IPS-NIHi11 (cell line): Measurements from ENCODE around the gene HECTD4.
"Not testable (repeated sequence)": the region's sequence is repeated elsewhere in the genome, so short reads cannot be mapped to it uniquely, and the experiment has no call there.

ENCODE experiments used
- DNase-seq: peaks from one replicate; pipeline ENCODE4 v3.0.0; 2012; ENCODE audit warnings: mixed read lengths, low spot score

HECTD4 gene

DNA sequence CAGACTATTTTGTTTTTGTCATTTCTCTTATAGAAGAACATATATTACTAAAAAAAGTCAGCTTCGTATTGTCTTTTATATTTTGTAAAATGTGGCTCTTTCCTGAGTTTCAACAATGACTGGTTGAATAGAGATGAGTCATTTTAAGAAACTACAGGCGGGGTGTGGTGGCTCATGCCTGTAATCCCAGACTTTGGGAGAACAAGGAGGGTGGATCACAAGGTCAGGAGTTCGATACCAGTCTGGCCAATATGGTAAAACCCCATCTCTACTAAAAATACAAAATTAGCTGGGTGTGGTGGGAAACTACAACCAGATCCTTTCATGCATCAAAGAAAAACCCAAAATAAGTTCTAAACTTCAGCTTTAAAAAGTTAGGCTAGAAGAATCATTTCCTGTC lies 28.8 kb downstream of the HECTD4 start:
- no peak for DNase-seq

DNA sequence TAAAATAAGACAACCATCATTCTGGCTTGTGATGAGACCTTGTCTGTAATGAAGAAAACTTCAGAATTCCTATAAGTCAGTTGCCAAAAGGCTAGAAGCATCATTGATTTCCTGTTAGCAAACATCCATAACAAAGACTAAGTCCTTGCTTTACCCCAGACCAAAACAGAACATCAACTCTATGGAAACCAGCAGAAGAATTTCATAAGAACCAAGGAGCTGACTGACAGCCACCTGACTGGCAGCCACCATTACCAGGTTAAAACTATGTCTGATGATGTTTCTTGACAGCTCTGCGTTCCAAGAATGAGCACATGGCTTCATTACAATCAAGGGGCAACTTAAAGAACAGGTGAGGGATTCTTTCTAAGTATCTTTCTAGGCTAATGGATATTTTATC lies 29.3 kb downstream of the HECTD4 start:
- no peak for DNase-seq

DNA sequence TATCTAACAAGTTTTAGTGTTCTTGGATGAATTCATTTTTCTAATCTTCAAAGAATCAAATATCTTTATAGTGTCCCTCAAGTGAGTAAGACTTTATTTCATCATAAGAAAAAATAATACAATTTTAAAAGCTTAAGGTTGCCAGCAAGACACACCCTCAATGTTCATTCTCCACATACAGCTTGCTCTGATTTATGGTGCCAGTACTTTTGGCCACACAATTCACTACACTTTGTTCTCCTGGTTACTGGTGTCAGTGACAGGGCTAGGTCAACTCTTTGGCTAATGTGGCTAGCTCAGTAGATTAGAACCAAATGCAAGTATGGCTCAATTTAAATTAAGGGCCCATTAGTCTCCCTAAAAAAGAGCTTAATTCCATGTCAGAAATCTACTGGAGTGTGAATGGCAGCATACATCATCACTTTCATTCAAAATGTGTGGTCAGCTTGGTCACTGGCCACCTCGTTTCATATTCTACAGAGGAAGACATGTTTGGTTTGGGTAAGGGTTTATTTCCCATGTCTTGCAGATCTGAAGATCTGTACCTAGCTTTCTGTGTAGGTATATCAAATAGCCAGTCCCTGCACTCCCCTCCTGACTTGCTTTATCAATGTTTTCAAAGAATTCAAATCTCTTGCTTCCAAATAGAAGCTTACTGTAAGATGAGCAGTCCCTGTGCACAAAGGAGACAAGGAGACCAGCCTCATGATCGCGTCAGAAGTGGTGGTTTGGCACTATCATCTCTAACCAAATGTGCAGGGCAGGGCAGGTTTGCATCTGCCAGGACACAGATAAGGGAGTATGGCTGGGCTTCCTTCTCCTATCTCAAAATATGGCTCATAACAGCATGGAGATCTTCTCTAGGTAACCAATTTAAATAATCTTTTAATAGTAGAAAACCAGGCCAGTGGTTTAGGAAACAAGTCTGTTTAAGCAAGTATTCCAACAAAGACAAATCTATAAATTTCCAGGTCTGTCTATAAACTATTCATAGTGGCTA lies 31.3 kb downstream of the HECTD4 start:
- no peak for DNase-seq

DNA sequence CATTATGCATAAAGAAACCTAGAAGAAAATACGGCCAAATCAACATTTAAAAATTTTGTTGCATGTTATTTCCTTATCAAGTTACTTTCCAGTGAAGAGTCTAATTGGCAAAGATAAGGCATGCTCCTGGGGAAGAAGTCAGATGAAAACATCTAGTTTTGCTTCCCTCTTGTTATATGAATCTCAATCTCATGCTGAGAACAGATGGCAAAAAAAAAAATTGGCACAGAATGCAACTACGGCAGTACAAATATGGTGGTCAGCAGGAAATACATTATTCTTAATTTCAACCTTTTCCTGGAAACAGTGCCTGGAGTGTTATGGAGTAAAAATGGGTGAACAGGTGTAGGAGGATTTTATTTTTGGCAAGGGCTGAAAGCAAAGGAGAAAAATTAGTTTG lies 32.8 kb downstream of the HECTD4 start:
- no peak for DNase-seq

DNA sequence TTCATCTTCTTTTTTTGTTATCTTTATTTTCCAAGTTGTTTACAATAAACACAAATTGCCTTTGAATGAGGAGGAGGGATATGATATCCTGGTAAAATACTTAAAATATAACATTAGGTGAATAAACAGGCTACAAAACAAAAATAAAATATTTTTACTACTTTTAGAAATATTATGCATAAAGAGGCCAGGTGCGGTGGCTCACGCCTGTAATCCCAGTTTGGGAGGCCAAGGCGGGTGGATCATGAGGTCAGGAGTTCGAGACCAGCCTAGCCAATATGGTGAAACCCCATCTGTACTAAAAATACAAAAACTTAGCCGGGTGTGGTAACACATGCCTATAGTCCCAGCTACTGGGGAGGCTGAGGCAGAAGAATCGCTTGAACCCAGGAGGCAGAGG lies 33.3 kb downstream of the HECTD4 start:
- not testable (repeated sequence) for DNase-seq

DNA sequence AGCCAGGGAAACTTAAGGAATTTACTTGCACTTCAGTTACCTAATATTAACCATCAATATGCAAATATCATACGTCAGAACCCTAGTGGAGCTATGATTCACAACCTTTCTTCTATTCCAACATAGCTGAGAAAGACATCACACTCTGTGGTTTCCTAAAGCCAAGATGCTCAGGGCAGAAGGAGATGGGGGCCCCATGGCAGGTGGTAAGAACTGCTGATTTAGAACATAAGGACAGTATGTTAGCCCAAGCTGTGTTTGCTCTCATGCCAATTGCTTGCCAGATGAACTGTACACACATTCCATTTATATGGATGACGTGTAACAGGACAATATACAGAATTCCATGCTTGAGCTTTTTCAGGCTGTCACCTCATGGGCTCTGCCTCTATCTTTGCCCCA lies 34.6 kb downstream of the HECTD4 start:
- DNase-seq, result no peak

DNA sequence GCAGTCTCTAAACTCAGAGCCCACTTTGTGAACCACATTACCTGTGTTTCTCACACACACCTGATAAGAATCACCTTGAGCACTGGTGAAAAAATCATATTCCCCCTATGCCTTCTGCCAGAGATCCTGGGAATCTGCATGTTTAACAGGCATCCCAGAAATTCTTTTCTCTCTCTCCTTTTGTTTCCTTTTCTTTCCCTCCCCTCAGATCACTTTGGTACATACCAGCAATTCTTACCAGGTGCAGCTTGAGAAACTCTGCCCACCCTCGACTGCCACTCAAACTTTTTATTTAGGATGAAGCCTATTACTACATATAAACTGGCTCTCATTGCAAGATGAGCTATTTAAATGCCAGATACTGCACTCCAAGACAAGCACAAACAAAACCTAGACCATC lies 36.0 kb downstream of the HECTD4 start:
- peak; percentile 26 for DNase-seq

DNA sequence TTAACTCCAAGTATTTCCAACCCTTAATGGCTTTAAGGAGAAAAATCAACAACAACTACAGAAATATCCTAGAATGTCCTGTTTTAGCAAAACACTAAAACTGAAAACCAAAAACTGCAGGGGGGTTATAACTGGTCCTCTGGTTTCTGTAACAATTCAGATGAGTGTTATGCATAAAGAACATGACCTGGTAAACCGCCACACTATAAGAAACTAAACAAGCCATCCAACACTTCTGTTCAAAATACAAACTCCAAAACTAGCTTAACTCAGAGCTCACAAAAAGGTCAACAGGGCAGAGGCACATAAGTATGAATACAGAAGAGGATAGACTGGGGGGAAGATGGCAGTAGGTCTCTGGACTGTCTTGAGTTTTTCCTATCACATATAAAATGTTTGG lies 38.0 kb downstream of the HECTD4 start:
- no peak for DNase-seq

DNA sequence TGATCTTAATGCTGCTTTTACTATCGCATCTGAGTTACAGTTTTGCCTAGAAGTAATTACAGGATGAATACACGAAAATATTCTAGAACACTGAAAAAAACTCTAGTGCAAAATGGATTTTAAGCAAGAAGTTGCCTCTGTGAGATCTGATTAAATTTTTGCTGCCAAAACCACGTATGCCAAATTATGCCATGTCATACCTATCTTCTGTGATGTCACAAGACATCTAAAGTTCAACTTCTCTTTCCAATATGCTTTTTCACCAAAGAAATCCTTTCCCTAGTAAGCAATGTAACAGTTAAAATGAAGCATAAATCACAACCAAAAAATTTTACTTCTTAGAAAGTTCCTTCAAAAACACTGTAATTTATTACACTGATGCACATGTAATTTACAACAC lies 39.6 kb downstream of the HECTD4 start:
- DNase-seq, result no peak

DNA sequence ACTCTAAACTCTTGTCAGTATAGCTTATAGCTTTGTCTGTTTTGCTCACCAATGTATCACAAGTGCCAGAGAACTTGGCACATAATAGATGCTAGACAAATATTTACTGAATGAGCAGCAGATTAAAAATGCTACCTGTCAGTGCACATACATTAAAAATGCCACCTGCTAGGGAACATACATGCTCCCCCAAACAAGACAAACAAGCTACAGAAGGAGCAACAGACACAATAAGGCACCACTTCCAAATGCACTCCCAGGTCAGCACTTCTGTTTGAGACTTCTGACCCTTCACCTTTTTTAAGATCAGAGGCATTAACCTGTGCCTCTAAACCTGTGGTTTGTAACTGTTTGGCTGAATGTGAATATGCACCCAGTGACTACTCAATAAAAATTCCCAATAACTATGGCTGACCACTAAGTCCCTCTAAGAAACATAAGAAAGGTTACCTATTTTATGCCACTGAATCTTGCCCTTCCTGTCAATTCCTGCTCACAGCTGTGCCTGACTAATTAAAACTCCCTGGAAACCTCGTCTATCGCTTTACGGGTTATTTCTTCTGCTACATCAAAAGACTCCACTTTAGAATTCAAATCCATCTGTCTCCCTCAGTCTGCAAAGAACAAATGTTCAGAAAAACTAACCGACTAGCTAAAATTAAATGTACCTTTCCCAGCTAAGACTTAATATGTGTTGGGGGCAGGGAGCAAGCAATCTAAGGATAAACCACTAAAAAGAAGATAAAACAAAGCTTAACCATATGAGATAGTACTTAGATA lies 41.0 kb downstream of the HECTD4 start:
- no peak for DNase-seq

DNA sequence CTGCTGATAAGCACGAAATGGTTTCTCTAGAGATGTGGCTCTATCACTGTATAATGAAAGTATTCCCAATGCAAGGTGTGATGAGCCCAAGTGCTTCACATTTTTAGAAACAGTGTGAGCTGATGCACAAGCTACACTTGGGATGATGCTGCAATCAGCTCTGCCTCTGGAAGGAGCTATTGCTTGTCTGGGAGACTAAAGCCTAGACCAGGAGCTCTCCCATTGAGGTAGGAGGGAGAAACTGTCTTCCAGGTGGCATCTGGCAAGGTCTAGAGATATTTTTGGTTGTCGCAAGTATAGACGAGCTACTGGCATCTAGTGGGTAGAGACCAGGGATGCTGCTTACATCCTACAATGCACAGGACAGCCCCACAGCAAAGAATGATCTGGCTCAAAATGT lies 42.0 kb downstream of the HECTD4 start:
- DNase-seq, result no peak

DNA sequence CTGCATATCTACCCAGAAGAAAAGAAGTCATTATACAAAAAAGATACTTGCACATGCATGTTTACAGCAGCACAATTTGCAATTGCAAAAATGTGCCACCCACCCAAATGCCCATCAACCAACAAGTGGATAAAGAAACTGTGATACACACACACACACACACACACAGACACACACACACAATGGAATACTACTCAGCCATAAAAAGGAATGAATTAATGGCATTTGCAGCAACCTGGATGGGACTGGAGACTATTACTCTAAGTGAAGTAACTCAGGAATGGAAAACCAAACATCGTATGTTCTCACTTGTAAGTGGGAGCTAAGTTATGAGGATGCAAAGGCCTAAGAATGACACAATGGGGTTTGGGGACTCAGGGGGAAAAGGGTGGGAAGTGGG lies 47.2 kb downstream of the HECTD4 start:
- DNase-seq, result not testable (repeated sequence)

DNA sequence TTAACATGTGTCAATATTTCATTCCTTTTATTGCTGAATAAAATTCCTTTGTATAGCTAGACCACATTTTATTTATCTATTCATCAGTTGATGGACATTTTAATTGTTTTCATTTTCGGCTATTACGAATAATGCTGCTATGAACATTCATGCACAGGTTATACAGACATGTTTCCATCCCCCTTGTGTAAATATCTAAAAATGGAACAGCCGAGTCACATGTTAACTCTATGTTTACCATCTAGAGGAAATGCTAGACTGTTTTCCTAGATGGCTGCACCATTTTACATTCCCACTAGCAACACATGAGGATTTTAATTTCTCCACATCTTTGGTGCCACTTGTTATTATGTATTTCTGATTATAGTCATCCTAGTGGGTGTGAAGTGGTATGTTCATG lies 49.2 kb downstream of the HECTD4 start:
- DNase-seq, result no peak

DNA sequence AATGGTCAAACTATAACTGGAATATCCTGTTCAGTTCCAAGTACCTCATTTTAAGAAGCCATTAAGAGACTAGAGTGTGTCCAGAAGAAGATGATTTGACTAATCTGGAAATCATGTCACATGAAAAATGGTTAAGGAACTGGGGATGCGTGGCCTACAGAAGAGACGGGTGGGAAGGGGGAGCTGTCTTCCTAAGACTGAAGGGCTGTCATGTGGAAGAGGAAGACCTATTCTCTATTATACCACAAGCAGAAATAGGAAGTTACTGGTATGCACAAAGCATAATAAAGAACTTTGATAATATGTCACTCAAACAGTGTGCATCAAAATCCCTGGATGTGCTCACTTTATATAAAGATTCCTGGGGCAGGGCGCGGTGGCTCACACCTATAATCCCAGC lies 50.3 kb downstream of the HECTD4 start:
- DNase-seq, result no peak

DNA sequence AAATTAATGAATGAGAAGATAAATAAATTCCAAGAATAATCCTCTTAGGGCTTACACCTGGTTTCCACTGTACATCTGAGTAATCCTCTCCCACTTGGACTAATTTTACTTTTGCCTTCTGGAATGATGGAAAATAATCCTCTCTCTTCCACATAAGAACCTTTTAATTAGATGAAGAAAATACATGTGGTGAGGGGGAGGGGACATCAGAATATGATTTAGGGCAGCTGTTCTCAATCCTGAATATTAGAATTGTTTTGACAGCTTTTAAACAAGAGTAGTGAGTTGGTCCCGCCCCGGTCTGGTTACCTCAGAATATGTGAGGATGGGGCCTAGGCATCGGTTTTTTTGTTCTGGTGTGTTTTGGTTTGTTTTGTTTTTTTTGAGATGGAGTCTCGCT lies 51.5 kb downstream of the HECTD4 start:
- DNase-seq, result no peak

DNA sequence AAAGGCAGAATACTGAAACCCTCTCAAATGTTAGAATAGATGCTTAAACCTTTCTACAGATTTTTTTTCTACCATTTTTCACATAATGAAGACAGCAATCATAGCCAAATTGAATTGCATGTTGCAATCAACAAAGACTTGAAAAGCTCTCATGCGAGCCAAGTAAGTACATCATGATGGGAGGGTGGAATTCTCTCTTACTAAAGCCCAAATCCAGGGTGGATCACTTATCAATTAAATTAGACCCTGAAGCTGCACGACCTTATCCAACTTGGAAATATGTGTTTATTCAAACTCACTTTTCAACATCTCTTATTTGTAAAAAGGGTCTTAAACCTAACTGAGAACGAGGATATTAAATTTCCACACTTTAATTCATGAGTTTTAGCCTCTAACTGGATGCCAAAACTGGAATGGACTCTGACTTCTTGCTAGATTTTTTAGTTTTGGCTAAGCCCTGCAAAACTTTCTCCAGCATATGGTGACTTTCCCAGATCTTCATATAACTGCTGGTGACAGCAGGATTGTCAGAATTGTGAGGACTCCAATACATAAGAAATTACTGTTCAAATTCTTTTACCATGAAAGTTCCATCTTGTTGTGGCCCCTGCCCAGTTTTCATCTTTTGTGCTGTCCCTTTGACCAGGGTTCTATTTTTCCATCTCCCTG lies 53.6 kb downstream of the HECTD4 start:
- DNase-seq, result no peak

DNA sequence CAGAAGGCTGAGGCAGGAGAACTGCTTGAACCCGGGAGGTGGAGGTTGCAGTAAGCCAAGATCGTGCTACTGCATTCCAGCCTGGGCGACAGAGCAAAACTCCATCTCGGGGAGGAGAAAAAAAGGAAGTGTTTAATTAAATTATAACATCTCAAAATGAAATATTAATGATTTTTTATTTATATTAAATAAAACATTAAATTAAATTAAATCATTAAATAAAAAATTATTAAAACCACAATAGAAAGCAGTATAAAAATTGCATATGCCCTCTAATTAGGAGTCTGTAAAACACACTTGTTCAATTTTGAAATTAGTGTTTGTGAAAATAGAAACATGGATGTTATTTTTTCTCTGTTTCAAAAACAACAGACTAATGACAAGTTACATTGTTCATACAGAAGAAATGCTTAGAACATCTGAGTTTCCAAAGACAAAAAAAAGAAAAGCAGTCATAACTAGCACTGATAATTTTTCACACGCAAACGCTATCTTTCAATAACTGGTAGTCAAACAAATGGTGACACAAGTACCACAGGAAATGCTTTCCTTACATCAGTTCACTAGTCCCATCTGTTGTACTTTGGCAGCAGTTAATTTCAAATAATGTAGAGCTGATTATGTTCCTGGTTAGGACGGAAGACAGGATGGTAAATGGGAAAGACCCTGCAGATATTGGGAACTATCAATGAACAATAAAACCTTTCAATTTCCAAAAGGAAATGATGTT lies 54.9 kb downstream of the HECTD4 start:
- no peak for DNase-seq

DNA sequence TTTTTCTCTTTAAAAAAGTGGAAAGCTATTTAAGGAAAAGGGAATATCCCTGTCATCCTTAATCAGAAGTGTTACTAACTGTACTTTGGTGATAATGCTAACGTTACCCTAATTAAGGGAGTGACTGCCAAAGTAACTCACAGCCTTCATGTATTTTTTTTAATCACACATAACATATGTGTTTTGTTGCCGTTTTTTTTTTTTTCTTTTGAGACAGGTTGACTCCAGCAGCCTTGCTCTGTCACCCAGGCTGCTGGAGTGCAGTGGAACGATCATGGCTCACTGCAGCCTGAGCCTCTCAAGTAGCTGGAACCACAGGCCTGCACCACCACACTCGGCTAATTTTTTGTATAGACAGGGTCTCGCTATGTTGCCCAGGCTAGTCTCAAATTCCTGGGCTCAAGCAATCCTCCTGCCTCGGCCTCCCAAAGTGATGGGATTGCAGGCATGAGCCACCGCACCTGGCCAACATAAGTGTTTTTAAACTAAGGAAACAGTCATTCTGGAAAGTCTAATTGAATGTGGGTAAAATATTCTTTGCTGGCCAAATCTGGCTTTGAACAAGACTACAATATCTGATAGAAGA lies 56.5 kb downstream of the HECTD4 start:
- no peak for DNase-seq

DNA sequence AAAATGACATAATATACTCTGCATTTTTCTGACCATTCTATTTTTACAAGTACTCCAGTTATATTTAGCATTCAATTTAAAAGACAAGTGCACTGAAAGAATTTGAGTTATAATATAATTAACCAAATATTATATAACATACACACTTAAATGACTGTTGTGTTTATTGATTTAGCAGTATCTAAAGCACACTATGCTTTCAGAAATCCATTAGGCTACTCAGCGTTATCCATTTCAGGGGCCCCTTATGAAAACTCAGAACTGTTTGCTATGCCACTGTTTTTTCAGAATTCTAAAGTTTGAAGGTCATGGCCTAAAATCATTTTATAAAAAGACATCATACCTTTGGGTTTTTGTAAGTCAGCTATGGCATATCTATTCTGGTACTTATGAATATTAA lies 57.1 kb downstream of the HECTD4 start:
- DNase-seq, result no peak

DNA sequence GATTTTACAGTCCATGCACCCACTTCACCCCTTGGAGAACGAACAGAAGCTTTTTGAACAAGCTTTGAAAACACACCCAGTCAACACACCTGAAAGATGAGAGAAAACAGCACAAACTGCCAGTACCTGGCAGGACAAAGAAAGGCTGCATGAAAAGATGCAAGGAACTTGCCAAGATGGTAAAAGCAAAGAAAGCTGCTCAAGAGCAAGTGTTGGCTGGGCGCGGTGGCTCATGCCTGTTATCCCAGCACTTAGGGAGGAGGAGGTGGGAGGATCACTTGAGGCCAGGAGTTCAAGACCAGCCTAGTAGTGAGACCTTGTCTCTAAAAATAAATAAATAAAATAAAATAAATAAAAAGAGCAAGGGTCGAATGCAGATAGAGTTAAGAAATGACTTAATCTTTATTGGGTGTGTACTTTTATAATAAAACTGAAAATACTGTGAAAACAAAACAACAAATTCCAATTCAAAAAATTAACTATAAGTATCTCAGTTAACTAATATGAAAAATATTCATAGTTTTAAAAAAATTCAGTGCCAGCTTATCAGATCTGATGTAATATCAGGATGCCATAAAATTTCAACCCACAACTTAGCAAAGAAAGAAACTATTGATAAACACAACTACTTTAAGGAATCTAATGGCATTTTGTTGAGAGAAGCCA lies 59.2 kb downstream of the HECTD4 start:
- no peak for DNase-seq

DNA sequence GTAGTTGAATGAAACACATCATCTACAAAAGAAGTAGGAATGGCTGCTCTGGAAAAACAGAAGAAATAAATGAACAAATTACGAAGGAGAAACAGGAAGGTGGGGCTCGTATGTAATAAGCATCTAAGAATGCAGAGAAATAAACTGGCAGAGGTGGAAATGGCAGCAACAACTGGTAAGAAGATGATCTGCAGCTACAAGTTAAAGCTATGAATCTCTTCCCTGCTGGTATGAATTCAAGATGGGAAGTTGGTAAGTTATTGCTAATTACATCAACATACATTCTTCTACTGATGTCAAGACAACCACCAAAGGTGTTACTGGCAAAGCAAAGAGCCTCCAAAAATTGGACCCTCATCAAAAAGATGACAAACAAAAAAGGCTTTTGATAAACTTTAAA lies 59.8 kb downstream of the HECTD4 start:
- no peak for DNase-seq
